Fibroblast of upper back skin (primary cell): ENCODE results near the gene LIMK2.
"Not testable (repeated sequence)": the region's sequence is repeated elsewhere in the genome, so short reads cannot be mapped to it uniquely, and the experiment has no call there.

Source experiments
- DNase-seq: peaks from one replicate; pipeline ENCODE4 v3.0.0-alpha.2; 2013

The LIMK2 gene

DNA sequence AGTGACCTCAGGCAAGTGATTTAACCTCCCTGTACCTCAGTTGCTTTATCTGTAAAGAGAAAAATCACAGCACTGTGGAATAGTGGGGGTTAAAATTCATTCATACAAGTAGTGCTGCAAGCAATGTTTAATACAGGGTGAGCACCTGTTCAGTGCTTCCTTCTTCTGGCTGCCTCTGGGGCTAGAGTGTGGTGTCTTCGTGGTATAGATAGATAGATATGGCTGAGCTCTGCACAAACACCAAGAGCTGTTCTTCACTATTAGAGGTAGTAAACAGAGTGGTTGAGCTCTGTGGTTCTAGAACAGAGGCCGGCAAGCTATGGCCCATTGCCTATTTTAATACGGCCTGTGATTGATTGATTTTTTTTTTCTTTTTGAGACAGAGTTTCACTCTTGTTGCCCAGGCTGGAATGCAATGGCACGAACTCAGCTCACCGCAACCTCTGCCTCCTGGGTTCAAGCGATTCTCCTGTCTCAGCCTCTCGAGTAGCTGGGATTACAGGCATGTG is 32.9 kb downstream of the LIMK2 start:
- no peak for DNase-seq

GRCh38 chr22:31245998-31246397 is 33.9 kb downstream of the LIMK2 start:
- DNase-seq, result not testable (repeated sequence)

DNA sequence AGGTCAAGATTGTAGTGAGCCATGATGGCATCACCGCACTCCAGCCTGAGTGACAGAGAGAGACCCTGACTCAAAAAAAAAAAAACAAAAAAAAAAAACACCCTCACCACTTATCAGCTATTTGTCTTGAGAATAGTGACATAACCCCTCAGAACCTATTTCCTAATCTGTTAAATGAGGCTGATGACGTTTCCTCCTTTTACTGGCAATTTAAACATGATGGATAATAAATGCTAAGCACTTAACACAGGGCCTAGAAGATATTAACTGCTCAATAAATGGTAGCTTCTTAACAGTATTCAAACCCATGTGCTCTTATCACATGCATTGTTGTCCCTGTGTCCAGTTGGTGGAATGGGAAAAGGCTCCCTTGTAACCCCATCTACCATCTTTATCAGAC is 34.6 kb downstream of the LIMK2 start:
- no peak for DNase-seq

DNA sequence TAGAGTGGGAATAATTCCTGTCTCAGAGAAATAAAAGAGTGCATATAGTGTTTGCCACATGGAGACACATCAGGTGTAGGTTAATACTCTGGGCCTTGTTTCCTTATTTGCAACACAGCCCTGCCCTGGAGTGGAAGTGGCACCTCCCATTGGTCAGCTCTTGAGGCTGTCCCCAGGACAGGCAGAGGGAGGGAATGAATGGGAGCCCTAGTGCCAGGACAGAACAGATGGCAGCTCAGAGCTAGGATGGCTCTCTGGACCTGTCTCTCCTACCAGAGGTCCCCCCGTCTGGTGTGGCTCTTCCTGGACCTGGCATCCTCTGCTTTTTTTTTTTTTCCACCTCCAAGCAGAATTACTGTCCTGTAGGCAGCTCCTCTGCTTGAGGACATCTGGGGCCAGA is 35.6 kb downstream of the LIMK2 start:
- DNase-seq, result no peak

DNA sequence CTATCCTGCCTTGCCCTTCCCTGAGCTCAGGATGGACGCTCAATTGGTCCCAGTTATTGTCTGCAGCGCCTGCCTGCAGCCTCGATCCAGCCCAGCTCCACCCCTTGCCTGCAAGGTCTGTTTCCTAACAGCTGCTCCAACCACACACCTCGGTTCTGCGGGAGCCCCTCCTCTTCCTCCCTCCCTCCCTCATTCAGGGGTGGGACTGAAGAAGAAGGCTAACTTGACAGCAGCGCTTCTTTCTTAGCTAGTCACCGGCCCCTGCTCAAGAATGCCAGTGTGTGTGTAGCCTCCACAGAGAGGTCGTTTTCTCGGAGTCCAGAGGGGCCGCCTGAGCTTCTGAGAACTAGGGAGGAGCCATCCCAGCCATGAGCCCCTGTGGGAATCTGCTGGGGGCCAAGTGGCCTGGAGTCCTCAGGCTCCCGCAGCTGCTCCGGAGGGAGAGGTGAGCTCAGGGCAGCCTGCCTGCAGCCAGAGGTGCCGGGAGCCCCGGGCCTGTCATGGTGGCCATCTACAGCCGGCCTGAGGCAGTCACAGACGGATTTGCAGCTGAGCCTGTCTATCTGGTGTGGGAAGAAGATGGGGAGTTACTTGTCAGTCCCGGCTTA is 36.1 kb downstream of the LIMK2 start:
- peak; percentile 92 for DNase-seq

GRCh38 chr22:31248965-31249958 is 37.2 kb downstream of the LIMK2 start:
- no peak for DNase-seq

DNA sequence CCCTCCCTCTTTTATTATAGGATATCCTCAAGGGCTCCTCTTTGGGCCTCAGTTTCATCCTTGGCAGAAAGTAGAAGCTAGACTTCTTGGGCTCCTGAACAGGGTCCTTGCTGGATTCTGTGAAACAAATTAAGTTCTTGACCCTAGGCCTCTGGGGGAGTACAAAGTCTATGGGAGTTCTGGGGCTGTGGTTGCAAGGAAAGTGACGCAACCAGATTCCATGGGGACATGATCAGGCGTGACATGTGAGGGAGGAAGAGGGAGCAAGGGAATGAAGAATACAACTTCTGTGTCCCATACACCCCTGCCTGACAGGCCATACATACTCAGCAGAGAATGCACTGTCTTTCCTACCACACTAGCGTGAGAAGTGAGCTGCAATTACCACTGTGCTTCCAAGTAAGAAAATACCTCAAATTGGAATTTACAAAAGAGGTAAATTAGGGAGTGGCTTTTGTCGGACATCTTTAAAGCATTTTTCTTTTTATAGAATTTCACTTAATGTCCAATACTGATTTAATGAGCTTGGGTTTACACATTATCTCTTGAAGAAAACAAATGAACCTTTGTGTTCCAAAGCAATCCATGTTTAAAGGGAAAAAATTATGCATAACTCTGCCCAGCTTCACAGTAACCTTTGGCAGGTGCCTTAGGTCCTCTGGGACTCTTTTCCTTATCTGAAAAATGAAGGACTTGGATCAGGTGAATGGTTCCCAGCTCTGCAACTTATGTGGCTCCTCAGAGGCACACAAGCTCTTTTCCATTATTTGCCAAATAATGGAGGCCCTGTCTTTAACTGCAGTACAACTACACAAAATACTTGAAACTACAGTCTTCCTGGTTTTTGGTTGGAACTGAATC is 38.9 kb downstream of the LIMK2 start:
- DNase-seq, result no peak

DNA sequence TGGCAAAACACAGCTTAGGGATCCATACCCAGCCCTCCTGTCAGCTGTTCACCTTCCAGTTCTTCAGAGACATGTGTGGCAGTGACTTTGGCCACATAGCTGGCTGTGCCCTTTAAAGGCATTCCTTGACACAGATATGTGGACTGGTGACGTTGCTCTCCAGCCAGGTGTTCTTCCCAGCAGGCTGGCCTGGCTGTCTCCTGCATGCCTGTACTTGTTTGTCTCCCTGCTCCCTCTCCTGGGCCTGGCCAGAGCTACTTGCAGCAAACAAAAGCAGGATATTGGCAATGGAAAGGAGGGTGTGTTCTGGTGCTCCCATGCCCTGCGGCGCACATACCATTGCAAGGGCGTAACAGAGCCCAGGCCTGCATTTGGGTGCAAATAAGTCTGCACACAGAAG is 41.9 kb downstream of the LIMK2 start:
- no peak for DNase-seq

DNA sequence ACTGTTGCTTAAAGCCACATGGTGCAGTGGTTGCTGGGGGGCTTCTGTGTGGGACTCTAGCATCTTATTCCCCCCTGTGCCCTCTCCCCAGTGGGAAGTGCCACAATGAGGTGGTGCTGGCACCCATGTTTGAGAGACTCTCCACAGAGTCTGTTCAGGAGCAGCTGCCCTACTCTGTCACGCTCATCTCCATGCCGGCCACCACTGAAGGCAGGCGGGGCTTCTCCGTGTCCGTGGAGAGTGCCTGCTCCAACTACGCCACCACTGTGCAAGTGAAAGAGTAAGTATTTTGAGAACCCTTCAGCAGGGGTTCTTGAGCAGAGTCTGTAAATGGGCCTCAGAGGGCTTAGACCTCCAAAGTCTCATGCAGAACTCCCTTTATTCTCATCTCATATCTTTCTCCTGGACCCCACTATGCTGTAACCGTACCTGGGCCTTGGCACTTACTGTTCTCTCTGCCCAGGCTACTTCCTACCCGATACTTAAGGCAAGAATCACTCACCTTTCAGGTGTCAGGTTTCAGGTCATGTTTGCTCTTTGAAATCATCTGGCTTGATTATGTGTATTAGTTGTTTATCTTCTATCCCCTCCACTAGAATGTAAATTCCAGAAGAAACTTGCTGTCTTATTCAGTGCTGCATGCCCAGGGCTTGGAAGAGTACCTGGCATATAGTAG is 47.8 kb downstream of the LIMK2 start:
- DNase-seq, result no peak

DNA sequence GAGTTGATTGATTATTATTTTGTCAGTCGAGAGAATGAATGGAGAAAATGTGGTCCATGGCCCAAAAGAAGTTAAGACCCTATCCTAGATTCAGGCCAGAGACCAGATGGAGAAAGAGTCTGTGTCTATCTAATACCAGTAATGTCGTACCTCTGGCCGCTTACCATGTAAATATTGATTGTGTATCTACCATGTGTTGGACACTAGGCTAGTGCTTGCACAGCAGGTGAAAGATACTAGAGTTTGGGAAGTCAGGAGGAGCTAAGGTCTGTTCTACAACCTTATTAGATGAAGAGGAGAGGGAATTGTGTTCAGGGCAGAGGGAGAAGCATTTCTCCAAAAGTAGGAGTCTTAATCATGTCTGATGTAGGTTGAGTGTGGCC is 48.4 kb downstream of the LIMK2 start:
- no peak for DNase-seq

GRCh38 chr22:31262312-31263133 is 50.4 kb downstream of the LIMK2 start:
- no peak for DNase-seq

DNA sequence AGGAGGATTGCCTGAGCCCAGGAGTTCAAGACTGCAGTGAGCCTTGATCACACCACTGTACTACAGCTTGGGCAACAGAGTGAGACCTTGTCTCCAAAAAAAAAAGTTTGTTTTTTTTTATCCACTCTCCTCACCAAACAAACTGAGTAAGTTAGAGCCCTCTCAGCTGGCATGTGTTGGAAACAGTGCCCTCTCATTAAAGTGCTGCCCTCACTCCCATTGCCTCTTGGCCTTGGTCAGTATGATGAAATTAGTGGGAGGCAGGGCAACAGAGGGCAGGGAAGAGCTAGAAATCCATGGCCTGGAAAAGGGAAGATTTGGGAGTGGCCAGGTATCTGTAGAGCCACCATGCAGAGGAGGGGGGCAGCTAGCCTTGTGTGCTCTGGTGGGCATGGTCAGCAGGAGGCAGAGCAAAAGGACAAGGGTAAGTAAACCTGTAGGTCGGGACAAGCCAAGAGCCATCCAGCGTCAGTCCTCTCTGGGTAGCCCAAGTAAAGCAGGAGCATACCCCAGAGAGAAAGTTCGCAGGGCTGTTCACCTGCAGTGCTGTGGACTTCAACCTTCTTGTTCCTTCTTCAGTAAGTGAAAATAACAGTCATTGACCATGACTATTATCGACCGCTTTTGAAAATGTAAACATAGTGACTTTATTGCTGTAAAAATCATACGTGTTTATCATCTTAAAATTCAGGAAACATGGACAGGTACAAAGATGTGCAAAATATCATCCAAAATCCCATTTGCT is 52.0 kb downstream of the LIMK2 start:
- no peak for DNase-seq

GRCh38 chr22:31268281-31268680 is 56.2 kb downstream of the LIMK2 start:
- DNase-seq, result no peak

GRCh38 chr22:31269892-31270579 is 57.9 kb downstream of the LIMK2 start:
- DNase-seq, result no peak

GRCh38 chr22:31271026-31271425 is 58.9 kb downstream of the LIMK2 start:
- no peak for DNase-seq

DNA sequence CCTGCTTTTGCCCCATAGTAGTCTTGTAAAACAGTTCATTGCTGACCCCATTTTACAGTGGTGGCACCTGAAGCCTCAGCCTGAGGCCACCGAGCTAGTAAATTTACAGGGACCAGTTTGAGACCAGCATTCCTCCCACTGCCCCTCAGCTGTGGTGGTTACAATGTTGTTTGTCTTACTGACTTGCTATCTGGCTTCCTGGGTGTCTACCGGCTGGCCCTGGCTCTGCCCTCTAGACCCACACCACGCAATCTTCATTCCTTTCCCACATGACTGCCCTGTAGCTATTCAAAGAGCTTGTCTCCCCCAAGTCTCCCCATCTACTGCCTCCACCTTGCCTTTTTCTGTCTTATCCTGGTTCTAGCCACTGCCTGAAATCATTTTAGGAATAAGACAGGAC is 59.4 kb downstream of the LIMK2 start:
- DNase-seq, result no peak

- DNase-seq, result peak; percentile 64
Observed at GRCh38 chr22:31272522-31273446, 60.7 kb downstream of the LIMK2 start.

DNA sequence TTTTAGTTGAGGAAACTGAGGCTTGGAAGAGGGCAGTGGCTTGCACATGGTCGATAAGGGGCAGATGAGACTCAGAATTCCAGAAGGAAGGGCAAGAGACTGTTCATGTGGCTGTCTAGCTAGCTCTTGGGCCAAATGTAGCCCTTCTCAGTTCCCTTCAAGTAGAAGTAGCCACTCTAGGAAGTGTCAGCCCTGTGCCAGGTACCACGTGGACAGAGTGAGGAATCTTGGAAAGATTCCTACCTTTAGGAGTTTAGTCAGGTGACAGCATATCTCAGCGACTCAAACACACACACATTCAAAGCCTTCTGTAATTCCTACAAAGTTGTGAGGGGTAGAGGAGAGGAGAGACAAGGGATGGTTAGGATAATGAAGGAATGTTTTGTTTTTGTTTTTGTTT is 61.9 kb downstream of the LIMK2 start:
- no peak for DNase-seq

DNA sequence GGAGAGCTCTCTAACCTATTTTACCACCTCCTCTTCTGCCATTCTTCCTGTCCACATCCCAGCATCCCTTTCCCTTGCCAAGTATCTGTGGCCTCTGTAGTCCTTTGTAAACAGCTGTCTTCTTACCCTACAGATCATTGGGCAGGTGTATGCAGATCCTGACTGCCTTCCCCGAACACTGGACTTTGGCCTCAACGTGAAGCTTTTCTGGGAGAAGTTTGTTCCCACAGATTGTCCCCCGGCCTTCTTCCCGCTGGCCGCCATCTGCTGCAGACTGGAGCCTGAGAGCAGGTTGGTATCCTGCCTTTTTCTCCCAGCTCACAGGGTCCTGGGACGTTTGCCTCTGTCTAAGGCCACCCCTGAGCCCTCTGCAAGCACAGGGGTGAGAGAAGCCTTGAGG is 62.9 kb downstream of the LIMK2 start:
- DNase-seq, result no peak
